ENCODE results near the gene SERP2. TPM values are rescaled to one million over a fixed set of nuclear protein-coding genes. Genes with fewer than 3 reads are reported as not detected.

The SERP2 gene
- total RNA-seq, 1 donor = 5.6 TPM

GRCh38 chr13:44433863-44434765 lies 60.5 kb downstream of the SERP2 start:
- no peak for DNase-seq (ENCODE audit: low read depth)
- H3K4me3 ChIP-seq (ENCODE audit: low read depth, low read length) = peak overlapping the region; percentile 78
- no peak for TF ChIP-seq CTCF (IDR thresholded peaks at IDR 0.05; ENCODE audit: insufficient read depth, low read depth, low read length)

GRCh38 chr13:44434766-44435141 lies 61.1 kb downstream of the SERP2 start:
- peak overlapping the region; percentile 78 for H3K4me3 ChIP-seq (ENCODE audit: low read depth, low read length)
- no peak for TF ChIP-seq CTCF (IDR thresholded peaks at IDR 0.05; ENCODE audit: insufficient read depth, low read depth, low read length)
- no peak for DNase-seq (ENCODE audit: low read depth)

- no peak for TF ChIP-seq CTCF (IDR thresholded peaks at IDR 0.05; ENCODE audit: insufficient read depth, low read depth, low read length)
- peak; percentile 99 for DNase-seq (ENCODE audit: low read depth)
- H3K4me3 ChIP-seq (ENCODE audit: low read depth, low read length) = peak overlapping the region; percentile 78
These were observed 61.7 kb downstream of the SERP2 start for GRCh38 chr13:44435142-44435918.

- H3K4me3 ChIP-seq (ENCODE audit: low read depth, low read length) = peak overlapping the region; percentile 78
- TF ChIP-seq CTCF (IDR thresholded peaks at IDR 0.05; ENCODE audit: insufficient read depth, low read depth, low read length) = no peak
- no peak for DNase-seq (ENCODE audit: low read depth)
These were observed 62.4 kb downstream of the SERP2 start for GRCh38 chr13:44435919-44436510.

GRCh38 chr13:44436589-44437337 lies 63.1 kb downstream of the SERP2 start:
- TF ChIP-seq CTCF (IDR thresholded peaks at IDR 0.05; ENCODE audit: insufficient read depth, low read depth, low read length) = no peak
- peak overlapping the region; percentile 78 for H3K4me3 ChIP-seq (ENCODE audit: low read depth, low read length)
- DNase-seq (ENCODE audit: low read depth) = peak; percentile 94

Data from fibroblast of villous mesenchyme (primary cell).